Osteocyte (in vitro differentiated cells): ENCODE results near the gene IGLON5. TPM values are rescaled to one million over a fixed set of nuclear protein-coding genes. Genes with fewer than 3 reads are reported as not detected.

ENCODE experiments used
- DNase-seq: peaks from one replicate; pipeline ENCODE4 v3.0.0; 2021; ENCODE audit warnings: mixed read lengths; ENCODE audit not compliant: unreplicated experiment; ENCODE audit errors: extremely low spot score
- H3K27ac Mint-ChIP-seq: one replicate; pipeline ENCODE4 v1.8.0; 2021; ENCODE audit warnings: mild to moderate bottlenecking, mixed read lengths; ENCODE audit not compliant: unreplicated experiment
- H3K27me3 Mint-ChIP-seq: one replicate; pipeline ENCODE4 v1.8.0; 2021; ENCODE audit warnings: mixed read lengths; ENCODE audit not compliant: unreplicated experiment
- H3K36me3 Mint-ChIP-seq: one replicate; pipeline ENCODE4 v1.8.0; 2021; ENCODE audit warnings: mixed read lengths; ENCODE audit not compliant: unreplicated experiment
- H3K4me1 Mint-ChIP-seq: one replicate; pipeline ENCODE4 v1.8.0; 2021; ENCODE audit warnings: mixed read lengths; ENCODE audit not compliant: unreplicated experiment
- H3K4me3 Mint-ChIP-seq: one replicate; pipeline ENCODE4 v1.8.0; 2021; ENCODE audit warnings: mild to moderate bottlenecking, moderate library complexity, mixed read lengths; ENCODE audit not compliant: unreplicated experiment
- H3K9me3 Mint-ChIP-seq: one replicate; pipeline ENCODE4 v1.8.0; 2021; ENCODE audit warnings: mixed read lengths; ENCODE audit not compliant: unreplicated experiment
- total RNA-seq: library from RNA; stranded (reverse); gene quantifications from 2 replicates; pipeline ENCODE4 v1.2.1, GENCODE V29; 2021
- TF ChIP-seq, protein P1 (sequence below): fragments of 200-600 bp; sonication (generic); IDR thresholded peaks from 2 replicates; pipeline ENCODE4 v1.5.0; 2021; ENCODE audit warnings: antibody characterized with exemption, mild to moderate bottlenecking, moderate library complexity

IGLON5 gene
- total RNA-seq, 1 donor from 2014 or later: not detected

DNA sequence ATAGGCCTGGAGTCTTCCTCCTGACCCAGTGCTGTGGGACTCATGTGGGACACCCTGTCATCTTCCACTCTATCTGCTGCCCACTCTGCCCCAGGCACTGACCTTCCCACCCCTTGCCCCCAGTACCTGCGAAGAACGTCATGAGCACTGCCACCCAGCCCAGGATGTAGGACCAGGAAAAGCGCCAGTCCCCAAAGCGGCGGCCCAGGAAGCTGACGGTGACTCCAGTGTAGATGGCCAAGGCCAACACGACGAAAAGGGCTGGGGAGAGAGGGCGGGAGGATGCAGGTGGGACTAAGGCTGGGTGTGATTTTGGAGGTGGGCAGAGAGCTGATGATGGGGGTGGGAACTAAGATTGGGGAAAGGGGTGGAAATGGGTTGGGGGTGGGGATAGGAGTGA is 68.9 kb downstream of the IGLON5 start:
- H3K27me3 Mint-ChIP-seq: no peaks in the 10 kb centered on the region
- H3K4me1 Mint-ChIP-seq: no peaks in the 10 kb centered on the region
- DNase-seq: no peak
- TF ChIP-seq, protein P1, sequence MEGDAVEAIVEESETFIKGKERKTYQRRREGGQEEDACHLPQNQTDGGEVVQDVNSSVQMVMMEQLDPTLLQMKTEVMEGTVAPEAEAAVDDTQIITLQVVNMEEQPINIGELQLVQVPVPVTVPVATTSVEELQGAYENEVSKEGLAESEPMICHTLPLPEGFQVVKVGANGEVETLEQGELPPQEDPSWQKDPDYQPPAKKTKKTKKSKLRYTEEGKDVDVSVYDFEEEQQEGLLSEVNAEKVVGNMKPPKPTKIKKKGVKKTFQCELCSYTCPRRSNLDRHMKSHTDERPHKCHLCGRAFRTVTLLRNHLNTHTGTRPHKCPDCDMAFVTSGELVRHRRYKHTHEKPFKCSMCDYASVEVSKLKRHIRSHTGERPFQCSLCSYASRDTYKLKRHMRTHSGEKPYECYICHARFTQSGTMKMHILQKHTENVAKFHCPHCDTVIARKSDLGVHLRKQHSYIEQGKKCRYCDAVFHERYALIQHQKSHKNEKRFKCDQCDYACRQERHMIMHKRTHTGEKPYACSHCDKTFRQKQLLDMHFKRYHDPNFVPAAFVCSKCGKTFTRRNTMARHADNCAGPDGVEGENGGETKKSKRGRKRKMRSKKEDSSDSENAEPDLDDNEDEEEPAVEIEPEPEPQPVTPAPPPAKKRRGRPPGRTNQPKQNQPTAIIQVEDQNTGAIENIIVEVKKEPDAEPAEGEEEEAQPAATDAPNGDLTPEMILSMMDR: no peak
- H3K9me3 Mint-ChIP-seq: no peaks in the 10 kb centered on the region
- H3K27ac Mint-ChIP-seq: no peak overlapping the region
- H3K36me3 Mint-ChIP-seq: no peaks in the 10 kb centered on the region
- no peak overlapping the region for H3K4me3 Mint-ChIP-seq

Other genes starting within 250 kb of the IGLON5 start
- gene KLK13, start 246.6 kb upstream of the IGLON5 start, total RNA-seq: not detected in 2 replicates
- not detected in 2 replicates for gene KLK14, start 228.8 kb upstream of the IGLON5 start, total RNA-seq
- 5.6 and 6.5 TPM in 2 replicates for gene CTU1, start 203.2 kb upstream of the IGLON5 start, total RNA-seq
- gene SIGLEC9, start 186.7 kb upstream of the IGLON5 start, total RNA-seq: not detected in 2 replicates
- not detected in 2 replicates for gene SIGLEC7, start 169.3 kb upstream of the IGLON5 start, total RNA-seq
- not detected in 2 replicates for gene CD33, start 86.6 kb upstream of the IGLON5 start, total RNA-seq
- not detected in 2 replicates for gene SIGLECL1, start 60.6 kb upstream of the IGLON5 start, total RNA-seq
- 3.5 TPM in 2 replicates for gene VSIG10L, start 30.5 kb downstream of the IGLON5 start, total RNA-seq
- 56.2 and 58.8 TPM in 2 replicates for gene ETFB, start 54.7 kb downstream of the IGLON5 start, total RNA-seq
- gene CLDND2, start 57.4 kb downstream of the IGLON5 start, total RNA-seq: 1.8 TPM in 1 of 2 replicates, not detected in the other
- gene NKG7, start 61.0 kb downstream of the IGLON5 start, total RNA-seq: not detected in 2 replicates
- not detected in 2 replicates for gene LIM2, start 76.3 kb downstream of the IGLON5 start, total RNA-seq
- gene C19orf84, start 78.9 kb downstream of the IGLON5 start, total RNA-seq: not detected in 2 replicates
- gene SIGLEC10, start 106.0 kb downstream of the IGLON5 start, total RNA-seq: not detected in 2 replicates
- not detected in 2 replicates for gene SIGLEC8, start 146.8 kb downstream of the IGLON5 start, total RNA-seq
- not detected in 2 replicates for gene CEACAM18, start 166.9 kb downstream of the IGLON5 start, total RNA-seq
- gene SIGLEC12, start 190.2 kb downstream of the IGLON5 start, total RNA-seq: not detected in 2 replicates
- not detected in 2 replicates for gene SIGLEC6, start 220.0 kb downstream of the IGLON5 start, total RNA-seq